ENCODE data around the gene GPC5.

DNA sequence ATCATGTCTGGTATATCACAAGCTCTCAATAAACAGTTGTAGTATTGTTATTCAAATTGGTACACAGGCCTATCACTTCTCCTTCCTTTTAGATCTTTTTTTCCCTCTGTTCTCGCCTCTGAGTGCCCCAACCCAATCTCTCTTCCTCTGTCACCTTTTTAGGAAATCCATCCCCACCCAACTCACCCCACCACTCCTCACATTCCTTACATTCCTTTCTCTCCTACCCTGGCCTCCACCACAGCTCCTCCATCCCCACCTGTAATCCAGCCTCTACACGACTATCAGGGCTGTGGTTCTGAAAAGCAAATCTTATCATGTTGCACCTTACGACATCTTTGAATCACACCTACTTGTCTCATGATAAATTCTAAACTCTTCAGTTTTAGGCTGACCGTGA lies 1282.8 kb downstream of the GPC5 start:
- TF ChIP-seq POGK (CRISPR knock-in tag; conservative IDR thresholded peaks at IDR 0.05) (no peak), BCL6 (CRISPR knock-in tag; IDR thresholded peaks at IDR 0.05) (no peak), SOX13 (IDR thresholded peaks at IDR 0.05) (no peak), SOX13 (CRISPR knock-in tag; conservative IDR thresholded peaks at IDR 0.05 in 1 of 2, IDR thresholded peaks at IDR 0.05 in 1 of 2) (no peak), EZH2 (conservative IDR thresholded peaks at IDR 0.05; ENCODE audit: low read depth, low read length) (no peak), KDM1A (CRISPR knock-in tag; IDR thresholded peaks at IDR 0.05) (no peak), DNMT3B (CRISPR knock-in tag; conservative IDR thresholded peaks at IDR 0.05) (no peak), ZNF121 (CRISPR knock-in tag; IDR thresholded peaks at IDR 0.05) (no peak), HDAC1 (CRISPR knock-in tag; IDR thresholded peaks at IDR 0.05) (no peak)
- TF ChIP-seq, protein P1, sequence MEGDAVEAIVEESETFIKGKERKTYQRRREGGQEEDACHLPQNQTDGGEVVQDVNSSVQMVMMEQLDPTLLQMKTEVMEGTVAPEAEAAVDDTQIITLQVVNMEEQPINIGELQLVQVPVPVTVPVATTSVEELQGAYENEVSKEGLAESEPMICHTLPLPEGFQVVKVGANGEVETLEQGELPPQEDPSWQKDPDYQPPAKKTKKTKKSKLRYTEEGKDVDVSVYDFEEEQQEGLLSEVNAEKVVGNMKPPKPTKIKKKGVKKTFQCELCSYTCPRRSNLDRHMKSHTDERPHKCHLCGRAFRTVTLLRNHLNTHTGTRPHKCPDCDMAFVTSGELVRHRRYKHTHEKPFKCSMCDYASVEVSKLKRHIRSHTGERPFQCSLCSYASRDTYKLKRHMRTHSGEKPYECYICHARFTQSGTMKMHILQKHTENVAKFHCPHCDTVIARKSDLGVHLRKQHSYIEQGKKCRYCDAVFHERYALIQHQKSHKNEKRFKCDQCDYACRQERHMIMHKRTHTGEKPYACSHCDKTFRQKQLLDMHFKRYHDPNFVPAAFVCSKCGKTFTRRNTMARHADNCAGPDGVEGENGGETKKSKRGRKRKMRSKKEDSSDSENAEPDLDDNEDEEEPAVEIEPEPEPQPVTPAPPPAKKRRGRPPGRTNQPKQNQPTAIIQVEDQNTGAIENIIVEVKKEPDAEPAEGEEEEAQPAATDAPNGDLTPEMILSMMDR (CRISPR knock-in tag; IDR thresholded peaks at IDR 0.05) = no peak

Data from HepG2 (cell line).